GM12878 (cell line): Measurements from ENCODE around the gene ADAP1. TPM values are rescaled to one million over a fixed set of nuclear protein-coding genes. Genes with fewer than 3 reads are reported as not detected.

Source experiments
- ATAC-seq: fragments of 200-7000 bp; cut with Tn5 transposase; 3 replicates; pipeline ENCODE4 v1.9.1; 2020; ENCODE audit warnings: mild to moderate bottlenecking, moderate library complexity
- BruUV-seq: library from RNA; stranded (reverse); fragments of 400-500 nt; replicated peaks from 2 replicates; lab custom pipeline; 2021; lab: Mats Ljungman, UMichigan
- CTCF ChIA-PET: fragments of 300-600 bp; sonication (Branson Sonifier 250); formaldehyde crosslinking; extraction: SDS; loops from one replicate; lab custom pipeline; 2021; ENCODE audit warnings: inconsistent platforms; lab: Yijun Ruan, JAX
- POLR2A ChIA-PET: fragments of 350-600 bp; formaldehyde crosslinking; extraction: SDS; loops from one replicate; lab custom pipeline; 2021; ENCODE audit warnings: inconsistent platforms; lab: Charles Lee
- RAD21 ChIA-PET: fragments of 300-600 bp; sonication (Branson Sonifier 250); formaldehyde crosslinking; loops from one replicate; lab custom pipeline; 2023; ENCODE audit warnings: antibody characterized with exemption; ENCODE audit not compliant: unreplicated experiment; lab: Charles Lee
- SMC1A ChIA-PET: fragments of 300-600 bp; sonication (Branson Sonifier 250); formaldehyde crosslinking; loops from one replicate; lab custom pipeline; 2023; ENCODE audit not compliant: unreplicated experiment, uncharacterized antibody; lab: Charles Lee
- DNase-seq: peaks from one replicate; pipeline ENCODE4 v3.0.0-alpha.2; 2011; ENCODE audit warnings: low read depth, low spot score
- FAIRE-seq: peaks from 3 replicates; lab custom pipeline; 2011; peaks lifted over from hg19 to GRCh38; lab: Jason Lieb, UNC
- H2AFZ ChIP-seq: 2 replicates; pipeline ENCODE4 v1.6.0; 2011; ENCODE audit warnings: low read depth, low read length, control low read depth; ENCODE audit not compliant: control insufficient read depth
- H3K27ac ChIP-seq: 2 replicates; pipeline ENCODE4 v1.5.1; 2011; ENCODE audit warnings: control low read depth; ENCODE audit not compliant: control insufficient read depth, insufficient read depth
- H3K27me3 ChIP-seq, 2 experiments: replicated peaks in 1 of 2; 2 replicates each; pipeline versions ENCODE4 v1.6.0 to v1.6.1; 2011; ENCODE audit warnings: low read length in 1 of 2; ENCODE audit not compliant: control insufficient read depth in 2 of 2, insufficient read depth in 2 of 2
- H3K36me3 ChIP-seq, 2 experiments: 2 replicates each; pipeline ENCODE4 v1.5.1; 2011; ENCODE audit warnings: low read length in 1 of 2; ENCODE audit not compliant: control insufficient read depth in 2 of 2, insufficient read depth in 2 of 2
- H3K4me1 ChIP-seq: 2 replicates; pipeline ENCODE4 v1.6.1; 2011; ENCODE audit warnings: mild to moderate bottlenecking, low read length, moderate library complexity, mixed read lengths; ENCODE audit not compliant: control insufficient read depth, insufficient read depth
- H3K4me2 ChIP-seq: 2 replicates; pipeline ENCODE4 v1.6.0; 2011; ENCODE audit warnings: control low read depth; ENCODE audit not compliant: control insufficient read depth, insufficient read depth
- H3K4me3 ChIP-seq: fragments of 200-600 bp; sonication (generic); 2 replicates; pipeline ENCODE4 v1.5.1; 2016
- H3K79me2 ChIP-seq: 2 replicates; pipeline ENCODE4 v1.6.0; 2011; ENCODE audit warnings: low read length; ENCODE audit not compliant: control insufficient read depth, insufficient read depth
- H3K9ac ChIP-seq: 2 replicates; pipeline ENCODE4 v1.8.0; 2011; ENCODE audit warnings: low read length, control low read depth, mixed read lengths; ENCODE audit not compliant: control insufficient read depth, insufficient read depth
- H3K9me3 ChIP-seq: replicated peaks from 3 replicates; pipeline ENCODE4 v1.5.1; 2011; ENCODE audit warnings: mild to moderate bottlenecking, low read length; ENCODE audit not compliant: control insufficient read depth, insufficient read depth
- H4K20me1 ChIP-seq: 2 replicates; pipeline ENCODE4 v1.6.0; 2011; ENCODE audit not compliant: control insufficient read depth, insufficient read depth
- FOXK2 ChIP-seq: fragments of 450-650 bp; IDR thresholded peaks from 2 replicates; pipeline ENCODE4 v1.6.1; 2017; ENCODE audit warnings: mild to moderate bottlenecking, moderate library complexity
- IKZF1 ChIP-seq: fragments of 450-650 bp; conservative IDR thresholded peaks from 2 replicates; pipeline ENCODE4 v1.6.1; 2017; ENCODE audit warnings: antibody characterized with exemption, mild to moderate bottlenecking
- MTA2 ChIP-seq: fragments of 450-650 bp; IDR thresholded peaks from 2 replicates; pipeline ENCODE4 v1.6.1; 2016; ENCODE audit warnings: low read depth, mild to moderate bottlenecking, moderate library complexity
- NBN ChIP-seq: fragments of 450-650 bp; IDR thresholded peaks from 2 replicates; pipeline ENCODE4 v1.6.1; 2016
- NFYA ChIP-seq: IDR thresholded peaks from 2 replicates; pipeline ENCODE4 v1.6.1; 2011; ENCODE audit warnings: low read depth, mild to moderate bottlenecking, low read length, improper control_type of control experiment, borderline replicate concordance
- NR2C2 ChIP-seq: IDR thresholded peaks from 2 replicates; pipeline ENCODE4 v1.6.1; 2011; ENCODE audit warnings: borderline replicate concordance, low read depth; ENCODE audit not compliant: control insufficient read depth, insufficient read length
- NR2F1 ChIP-seq: fragments of 450-650 bp; conservative IDR thresholded peaks from 2 replicates; pipeline ENCODE4 v1.6.1; 2017; ENCODE audit warnings: mild to moderate bottlenecking
- RAD21 ChIP-seq: IDR thresholded peaks from 2 replicates; pipeline ENCODE4 v1.6.1; 2011; ENCODE audit warnings: mild to moderate bottlenecking, low read depth, low read length, moderate library complexity; ENCODE audit not compliant: insufficient read depth
- RUNX3 ChIP-seq: IDR thresholded peaks from 2 replicates; pipeline ENCODE4 v1.6.1; 2012; ENCODE audit warnings: low read length, inconsistent platforms
- WRNIP1 ChIP-seq: IDR thresholded peaks from 2 replicates; pipeline ENCODE4 v1.6.1; 2011; ENCODE audit warnings: low read depth, low read length, improper control_type of control experiment, borderline replicate concordance
- ZBED1 ChIP-seq: IDR thresholded peaks from 2 replicates; pipeline ENCODE4 v1.6.1; 2016; ENCODE audit warnings: borderline replicate concordance
- ZSCAN29 ChIP-seq: fragments of 450-650 bp; IDR thresholded peaks from 2 replicates; pipeline ENCODE4 v1.6.1; 2017; ENCODE audit warnings: mild to moderate bottlenecking, moderate library complexity
- WGBS: methylation state at CpG from one replicate; pipeline ENCODE4 v1.1.6; 2016; ENCODE audit warnings: low lambda C conversion rate; ENCODE audit not compliant: insufficient replicate concordance, insufficient coverage; ENCODE audit errors: missing lambda C conversion rate; 5-methylcytosine and 5-hydroxymethylcytosine counted together
- in situ Hi-C: fragments of 300-500 bp; cut with MboI; formaldehyde crosslinking; loops from 9 replicates; pipeline ENCODE4 v1.14.3; 2018; ENCODE audit warnings: mixed read lengths
- intact Hi-C: fragments of 100-400 bp; cut with micrococcal nuclease; formaldehyde crosslinking; loops from one replicate; pipeline ENCODE4 v1.14.2; 2022; ENCODE audit not compliant: unreplicated experiment
- polyA plus RNA-seq, 11 experiments: library from polyadenylated mRNA; depleted of rRNA in 4 of 11; unstranded in 6 of 11; stranded (reverse) in 5 of 11; fragments of >200 nt; fragmentation: Nextera tagmentation in 4 of 11; fragmentation: Illumina TruSeq in 1 of 11; extraction: Ambion mirVana in 4 of 11; extraction: Trizol in 1 of 11; gene quantifications; 1 replicate in 1 of 11; 2 replicates in 10 of 11; pipeline versions ENCODE4 v1.2.1 to v1.2.3, GENCODE V29; 2011 to 2016; ENCODE audit warnings: inconsistent platforms in 2 of 11, missing spikeins in 2 of 11, low read depth in 1 of 11
- total RNA-seq, 4 experiments: library from RNA; depleted of rRNA in 3 of 4; stranded (reverse); fragments of >200 nt in 3 of 4; fragmentation: Illumina TruSeq in 1 of 4; extraction: Trizol in 1 of 4; gene quantifications; 2 replicates each; pipeline versions ENCODE4 v1.2.1 to v1.2.3, GENCODE V29; 2013 to 2021
- TF ChIP-seq, protein P1 (sequence below): fragments of 450-650 bp; IDR thresholded peaks from 2 replicates; pipeline ENCODE4 v1.6.1; 2017; ENCODE audit warnings: borderline replicate concordance
- TF ChIP-seq, protein P2 (sequence below): fragments of 450-650 bp; IDR thresholded peaks from 2 replicates; pipeline ENCODE4 v1.6.1; 2016; ENCODE audit warnings: mild to moderate bottlenecking

The ADAP1 gene
- total and polyA plus RNA-seq, 10 of the 15 experiments (the other 5 are each of a cell fraction or from before 2014, with no cell fraction given) = 0.22 to 44.2 (median 22.0) TPM; not detected in 1

DNA sequence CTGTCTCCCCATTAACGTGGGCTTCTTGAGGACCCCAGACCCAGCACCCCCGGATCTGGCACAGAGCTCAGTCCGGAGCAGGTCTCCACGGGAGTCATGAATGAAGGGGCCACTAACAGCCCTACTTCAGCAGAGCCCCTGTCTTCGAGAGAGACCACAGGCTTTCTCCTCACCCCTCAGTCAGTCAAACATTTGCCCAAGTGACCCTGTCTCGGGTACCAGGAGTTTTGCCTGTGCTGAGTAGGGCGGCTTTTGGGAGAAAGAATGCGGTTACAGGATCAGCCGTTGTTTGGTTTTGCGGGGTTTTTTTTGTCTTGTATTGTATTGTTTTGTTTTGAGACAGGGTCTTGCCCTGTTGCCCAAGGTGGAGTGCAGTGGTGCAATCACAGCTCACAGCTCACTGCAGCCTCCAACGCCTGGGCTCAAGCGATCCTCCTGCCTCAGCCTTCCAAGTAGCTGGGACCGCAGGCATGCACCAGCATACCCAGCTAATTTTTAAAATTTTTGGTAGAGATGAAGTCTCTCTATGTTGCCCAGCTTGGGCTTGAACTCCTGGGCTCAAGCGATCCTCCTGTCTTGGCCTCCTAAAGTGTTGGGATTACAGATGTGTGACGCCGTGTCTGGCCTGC lies 16.5 kb downstream of the ADAP1 start:
- CTCF ChIA-PET = interaction anchor here (1.1 to 2.6 kb wide), 4 partner anchors 8 to 28 kb away, joined by 3 to 8 read pairs (median 4); no protein-coding TSS in a partner anchor
- peaks cover 15% of the 10 kb centered on the region for H3K9me3 ChIP-seq
- no peaks in the 10 kb centered on the region for H3K27me3 ChIP-seq
- intact Hi-C loops (loop anchor here (2.0 kb wide), 2 partner anchors 13 to 15 kb away; no protein-coding TSS in a partner anchor), in situ Hi-C loops (no loop called here)
- H3K9ac ChIP-seq = no peak overlapping the region
- POLR2A ChIA-PET = interaction anchor here (0.6 to 1.2 kb wide), 2 partner anchors 14 to 41 kb away, joined by 3 read pairs; no protein-coding TSS in a partner anchor
- SMC1A ChIA-PET = interaction anchor here (1.6 kb wide), 1 partner anchor 12 kb away, joined by 8 read pairs; no protein-coding TSS in a partner anchor
- 70% methylated on average over 16 of the region's 16 CpGs for WGBS
- BruUV-seq = no TSS peak
- RAD21 ChIA-PET = interaction anchor here (1.0 to 1.3 kb wide), 2 partner anchors 11 to 15 kb away, joined by 3 to 4 read pairs; no protein-coding TSS in a partner anchor
- no peak overlapping the region for H3K4me2 ChIP-seq
- no peak for FAIRE-seq
- H4K20me1 ChIP-seq = no peaks in the 10 kb centered on the region
- H3K36me3 ChIP-seq = peaks cover 0 to 5% of the 10 kb centered on the region in 2 experiments; a peak in 3 of 4 replicates
- H3K27ac ChIP-seq = no peak overlapping the region
- H3K79me2 ChIP-seq = peaks cover 5% of the 10 kb centered on the region; the same call in 1 of the 2 replicates
- H2AFZ ChIP-seq = no peak overlapping the region
- no peak for DNase-seq
- TF ChIP-seq IKZF1 (0 out of 2 replicates have a peak, but pooled peaks have one; percentile 18), ZSCAN29 (no peak)
- H3K4me1 ChIP-seq = peaks cover 16% of the 10 kb centered on the region
- H3K4me3 ChIP-seq = no peak overlapping the region
- no peak for ATAC-seq

DNA sequence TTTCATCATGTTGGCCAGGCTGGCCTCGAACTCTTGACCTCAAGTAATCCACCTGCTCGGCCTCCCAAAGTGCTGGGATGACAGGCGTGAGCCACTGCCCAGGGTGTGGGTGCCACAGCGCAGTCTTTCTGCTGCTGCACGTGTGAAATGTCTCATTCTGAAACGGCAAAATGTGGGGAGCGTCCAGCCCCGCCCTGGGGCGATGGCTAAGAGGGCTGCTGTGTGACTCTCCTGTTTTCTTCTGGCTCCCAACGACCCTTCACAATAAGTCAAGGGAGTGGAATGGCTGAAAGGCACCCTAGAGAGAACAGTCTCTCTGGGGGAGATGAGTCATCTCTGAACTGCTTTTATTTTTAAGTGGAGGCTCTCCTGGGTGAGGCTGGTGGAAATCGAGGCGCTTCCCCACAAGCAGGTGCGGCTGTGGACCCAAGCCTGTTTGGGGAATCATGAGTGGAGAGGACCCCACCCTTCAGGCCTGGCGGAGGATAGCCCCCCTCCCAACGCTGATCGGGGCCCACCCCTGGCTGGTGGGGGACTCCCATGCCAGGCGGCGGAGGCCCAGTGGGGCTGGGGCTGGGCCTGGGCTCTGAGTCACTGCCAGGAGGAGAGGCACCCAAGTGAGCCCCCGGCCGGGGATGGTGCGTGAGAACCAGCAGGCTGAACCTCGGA lies 18.0 kb downstream of the ADAP1 start:
- intact Hi-C loops = loop anchor here (1.0 to 2.0 kb wide), 3 partner anchors 14 to 26 kb away; no protein-coding TSS in a partner anchor
- in situ Hi-C loops = no loop called here
- peaks cover 10% of the 10 kb centered on the region for H3K9me3 ChIP-seq
- ChIA-PET RAD21 (no interaction called here), SMC1A (no interaction called here), POLR2A (no interaction called here), CTCF (no interaction called here)
- ATAC-seq = peak; percentile 92
- peak overlapping the region; percentile 5 for H2AFZ ChIP-seq
- peak; percentile 92 for DNase-seq
- H3K4me1 ChIP-seq = peaks cover 16% of the 10 kb centered on the region
- H3K79me2 ChIP-seq = peaks cover 5% of the 10 kb centered on the region; the same call in 1 of the 2 replicates
- peaks cover 0 to 5% of the 10 kb centered on the region in 2 experiments; a peak in 3 of 4 replicates for H3K36me3 ChIP-seq
- no peaks in the 10 kb centered on the region for H3K27me3 ChIP-seq
- no TSS peak for BruUV-seq
- peak; percentile 97 for FAIRE-seq
- WGBS = under 1% methylated on average over 20 of the region's 22 CpGs
- no peaks in the 10 kb centered on the region for H4K20me1 ChIP-seq
- peak overlapping the region; percentile 81 for H3K27ac ChIP-seq
- H3K4me3 ChIP-seq = no peak overlapping the region; the same call in 1 of the 2 replicates
- peak overlapping the region; percentile 61 for H3K9ac ChIP-seq
- peak overlapping the region; percentile 74 for H3K4me2 ChIP-seq
- TF ChIP-seq NR2F1 (peak; percentile 80), RAD21 (no peak), MTA2 (peak; percentile 85), FOXK2 (no peak), ZBED1 (peak; percentile 43; the same call in 1 of the 2 replicates), NFYA (no peak), WRNIP1 (no peak), NBN (peak; percentile 91), RUNX3 (peak; percentile 67), NR2C2 (no peak)
- TF ChIP-seq, protein P1, sequence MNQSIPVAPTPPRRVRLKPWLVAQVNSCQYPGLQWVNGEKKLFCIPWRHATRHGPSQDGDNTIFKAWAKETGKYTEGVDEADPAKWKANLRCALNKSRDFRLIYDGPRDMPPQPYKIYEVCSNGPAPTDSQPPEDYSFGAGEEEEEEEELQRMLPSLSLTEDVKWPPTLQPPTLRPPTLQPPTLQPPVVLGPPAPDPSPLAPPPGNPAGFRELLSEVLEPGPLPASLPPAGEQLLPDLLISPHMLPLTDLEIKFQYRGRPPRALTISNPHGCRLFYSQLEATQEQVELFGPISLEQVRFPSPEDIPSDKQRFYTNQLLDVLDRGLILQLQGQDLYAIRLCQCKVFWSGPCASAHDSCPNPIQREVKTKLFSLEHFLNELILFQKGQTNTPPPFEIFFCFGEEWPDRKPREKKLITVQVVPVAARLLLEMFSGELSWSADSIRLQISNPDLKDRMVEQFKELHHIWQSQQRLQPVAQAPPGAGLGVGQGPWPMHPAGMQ = no peak
- TF ChIP-seq, protein P2, sequence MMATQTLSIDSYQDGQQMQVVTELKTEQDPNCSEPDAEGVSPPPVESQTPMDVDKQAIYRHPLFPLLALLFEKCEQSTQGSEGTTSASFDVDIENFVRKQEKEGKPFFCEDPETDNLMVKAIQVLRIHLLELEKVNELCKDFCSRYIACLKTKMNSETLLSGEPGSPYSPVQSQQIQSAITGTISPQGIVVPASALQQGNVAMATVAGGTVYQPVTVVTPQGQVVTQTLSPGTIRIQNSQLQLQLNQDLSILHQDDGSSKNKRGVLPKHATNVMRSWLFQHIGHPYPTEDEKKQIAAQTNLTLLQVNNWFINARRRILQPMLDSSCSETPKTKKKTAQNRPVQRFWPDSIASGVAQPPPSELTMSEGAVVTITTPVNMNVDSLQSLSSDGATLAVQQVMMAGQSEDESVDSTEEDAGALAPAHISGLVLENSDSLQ = peak; percentile 67
